IMR-90 (cell line): ENCODE measurements around the gene HADH. TPM values are rescaled to one million over a fixed set of nuclear protein-coding genes. Genes with fewer than 3 reads are reported as not detected.
"Not testable (repeated sequence)": the region's sequence is repeated elsewhere in the genome, so short reads cannot be mapped to it uniquely, and the experiment has no call there.

Experiments used
- ATAC-seq: fragments of 200-7000 bp; cut with Tn5 transposase; 2 replicates; pipeline ENCODE4 v1.9.1; 2020; ENCODE audit warnings: low read depth, mild to moderate bottlenecking, moderate library complexity
- BruUV-seq: library from RNA; stranded (reverse); fragments of 400-500 nt; replicated peaks from 2 replicates; lab custom pipeline; 2021; lab: Mats Ljungman, UMichigan
- CTCF ChIA-PET: fragments of 300-600 bp; formaldehyde crosslinking; extraction: SDS; loops from one replicate; lab custom pipeline; 2021; ENCODE audit warnings: antibody characterized with exemption; lab: Yijun Ruan, JAX
- POLR2A ChIA-PET: fragments of 300-600 bp; sonication (Branson Sonifier 250); formaldehyde crosslinking; loops from one replicate; lab custom pipeline; 2022; ENCODE audit warnings: antibody characterized with exemption; ENCODE audit not compliant: unreplicated experiment; lab: Charles Lee
- DNase-seq: peaks from one replicate; pipeline ENCODE4 v3.0.0; 2013
- H2AFZ ChIP-seq: replicated peaks from 2 replicates; pipeline ENCODE3; 2013; ENCODE audit warnings: low read length, mild to moderate bottlenecking; ENCODE audit not compliant: poor library complexity
- H2AK5ac ChIP-seq: 2 replicates; pipeline ENCODE4 v1.6.1; 2013; ENCODE audit warnings: low read depth, low read length, inconsistent platforms
- H2AK9ac ChIP-seq: replicated peaks from 2 replicates; pipeline ENCODE3; 2013; ENCODE audit warnings: mild to moderate bottlenecking, low read depth, low read length, moderate library complexity; ENCODE audit not compliant: poor library complexity
- H2BK120ac ChIP-seq: 2 replicates; pipeline ENCODE4 v1.6.1; 2013; ENCODE audit warnings: low read depth, low read length, inconsistent platforms
- H2BK15ac ChIP-seq: 3 replicates; pipeline ENCODE4 v1.6.1; 2013; ENCODE audit warnings: low read depth, low read length, inconsistent platforms
- H2BK20ac ChIP-seq: 2 replicates; pipeline ENCODE4 v1.6.1; 2013; ENCODE audit warnings: low read depth, mild to moderate bottlenecking, inconsistent platforms, low read length, moderate library complexity
- H2BK5ac ChIP-seq: 2 replicates; pipeline ENCODE4 v1.6.1; 2013; ENCODE audit warnings: mild to moderate bottlenecking, low read depth, low read length, inconsistent platforms; ENCODE audit not compliant: poor library complexity, severe bottlenecking
- H3K14ac ChIP-seq: replicated peaks from 2 replicates; pipeline ENCODE4 v1.6.1; 2013; ENCODE audit warnings: low read depth, low read length, inconsistent platforms
- H3K18ac ChIP-seq: 2 replicates; pipeline ENCODE4 v1.6.1; 2013; ENCODE audit warnings: low read depth, low read length, control low read depth
- H3K23ac ChIP-seq: 2 replicates; pipeline ENCODE4 v1.6.1; 2013; ENCODE audit warnings: low read depth, low read length, inconsistent platforms
- H3K27ac ChIP-seq: 2 replicates; pipeline ENCODE4 v1.5.1; 2013; ENCODE audit warnings: mild to moderate bottlenecking, control low read depth, low read length; ENCODE audit not compliant: insufficient read depth
- H3K27me3 ChIP-seq: 2 replicates; pipeline ENCODE4 v1.6.1; 2013; ENCODE audit warnings: low read length; ENCODE audit not compliant: control insufficient read depth, insufficient read depth
- H3K36me3 ChIP-seq: 2 replicates; pipeline ENCODE4 v1.6.1; 2013; ENCODE audit warnings: low read length, mixed read lengths; ENCODE audit not compliant: control insufficient read depth, insufficient read depth
- H3K4ac ChIP-seq: 2 replicates; pipeline ENCODE4 v1.6.1; 2013; ENCODE audit warnings: low read depth, low read length, inconsistent platforms
- H3K4me1 ChIP-seq: 2 replicates; pipeline ENCODE4 v1.6.1; 2013; ENCODE audit warnings: low read length, mixed read lengths; ENCODE audit not compliant: control insufficient read depth, insufficient read depth
- H3K4me2 ChIP-seq: 2 replicates; pipeline ENCODE4 v1.6.1; 2013; ENCODE audit warnings: low read depth, mild to moderate bottlenecking, control low read depth, low read length, moderate library complexity
- H3K4me3 ChIP-seq: 2 replicates; pipeline ENCODE4 v1.5.1; 2013; ENCODE audit warnings: low read depth, mild to moderate bottlenecking, control low read depth, low read length, moderate library complexity; ENCODE audit not compliant: insufficient read depth
- H3K56ac ChIP-seq: 2 replicates; pipeline ENCODE4 v1.6.1; 2013; ENCODE audit warnings: low read length, inconsistent platforms; ENCODE audit not compliant: insufficient read depth; ENCODE audit errors: extremely low read depth
- H3K79me1 ChIP-seq, 2 experiments: 2 replicates each; pipeline ENCODE4 v1.6.1; 2013; ENCODE audit warnings: low read length in 2 of 2, inconsistent platforms in 1 of 2, low read depth in 1 of 2
- H3K9ac ChIP-seq: 2 replicates; pipeline ENCODE4 v1.6.1; 2013; ENCODE audit warnings: low read depth, low read length, control low read depth
- H3K9me1 ChIP-seq: 2 replicates; pipeline ENCODE4 v1.6.1; 2013; ENCODE audit warnings: low read length, inconsistent platforms; ENCODE audit not compliant: insufficient read depth
- H3K9me3 ChIP-seq: 2 replicates; pipeline ENCODE4 v1.6.1; 2013; ENCODE audit warnings: low read length; ENCODE audit not compliant: control insufficient read depth, insufficient read depth
- H4K20me1 ChIP-seq: 2 replicates; pipeline ENCODE4 v1.6.1; 2013; ENCODE audit warnings: low read length, inconsistent platforms; ENCODE audit not compliant: insufficient read depth
- H4K5ac ChIP-seq: 2 replicates; pipeline ENCODE4 v1.6.1; 2013; ENCODE audit warnings: mild to moderate bottlenecking, low read depth, low read length, control low read depth
- H4K8ac ChIP-seq, 2 experiments: 2 replicates each; pipeline ENCODE4 v1.6.1; 2013; ENCODE audit warnings: low read depth in 2 of 2, low read length in 2 of 2, control low read depth in 1 of 2, inconsistent platforms in 1 of 2
- H4K91ac ChIP-seq: 2 replicates; pipeline ENCODE4 v1.6.1; 2013; ENCODE audit warnings: low read depth, low read length, inconsistent platforms; ENCODE audit not compliant: insufficient read depth
- whole genome bisulfite sequencing, 2 experiments: methylation state at CpG; one replicate each; pipeline versions ENCODE4 v1.1.5 to v1.1.7; 2013; ENCODE audit warnings: missing lambda C conversion rate in 2 of 2; ENCODE audit not compliant: insufficient read length in 1 of 2; ENCODE audit errors: extremely low coverage in 2 of 2; 5-methylcytosine and 5-hydroxymethylcytosine counted together
- dilution Hi-C: fragments of 300-500 bp; cut with HindIII; formaldehyde crosslinking; loops from one replicate; pipeline ENCODE4 v1.14.3; 2018; ENCODE audit warnings: low sequenced_read_pairs; ENCODE audit not compliant: unreplicated experiment
- in situ Hi-C: fragments of 300-500 bp; cut with MboI; formaldehyde crosslinking; loops from 3 replicates; pipeline ENCODE4 v1.14.3; 2019; ENCODE audit warnings: low sequenced_read_pairs, inconsistent platforms, mixed read lengths
- intact Hi-C: fragments of 100-400 bp; cut with micrococcal nuclease; formaldehyde crosslinking; loops from 2 replicates; pipeline ENCODE4 v1.10.0; 2022
- polyA plus RNA-seq, 3 experiments: library from polyadenylated mRNA; depleted of rRNA; stranded (reverse); fragments of >200 nt; gene quantifications; 2 replicates each; pipeline ENCODE4 v1.2.3, GENCODE V29; 2012; ENCODE audit warnings: low replicate concordance in 1 of 3
- total RNA-seq: library from RNA; depleted of rRNA; stranded (reverse); fragments of >200 nt; gene quantifications from 2 replicates; pipeline ENCODE4 v1.2.3, GENCODE V29; 2012

Gene HADH
- total and polyA plus RNA-seq, 2 of the 4 experiments (the other 2 are of a cell fraction) = 6.8 to 22.6 TPM

- H3K9me1 ChIP-seq, H4K20me1 ChIP-seq, H2AK9ac ChIP-seq, intact Hi-C loops, H2BK15ac ChIP-seq, H2BK5ac ChIP-seq, H4K8ac ChIP-seq, H2BK20ac ChIP-seq, H3K23ac ChIP-seq, CTCF ChIA-PET, H3K9me3 ChIP-seq, H4K91ac ChIP-seq, in situ Hi-C loops, H3K4ac ChIP-seq, DNase-seq, H2AFZ ChIP-seq, POLR2A ChIA-PET, H3K4me2 ChIP-seq, H3K4me3 ChIP-seq, H3K4me1 ChIP-seq, BruUV-seq, H3K18ac ChIP-seq, H3K14ac ChIP-seq, dilution Hi-C loops, H3K9ac ChIP-seq, H2BK120ac ChIP-seq, H3K79me1 ChIP-seq, H3K56ac ChIP-seq, H3K27ac ChIP-seq, H2AK5ac ChIP-seq, H3K36me3 ChIP-seq, H4K5ac ChIP-seq, ATAC-seq, H3K27me3 ChIP-seq: not testable (repeated sequence)
- no CpG with 5 or more reads among the region's 10 CpGs for WGBS, 2 experiments
Observed at GRCh38 chr4:108050166-108051111, 60.8 kb downstream of the HADH start.
